ENCODE data around the gene AK6. TPM values are rescaled to one million over a fixed set of nuclear protein-coding genes. Genes with fewer than 3 reads are reported as not detected.
"Not testable (repeated sequence)": the region's sequence is repeated elsewhere in the genome, so short reads cannot be mapped to it uniquely, and the experiment has no call there.

Gene AK6
- total RNA-seq, 2 experiments from 2014 or later: 30.9 to 31.2 TPM

GRCh38 chr5:69333668-69334315 lies 35.5 kb downstream of the AK6 start:
- not testable (repeated sequence) for DNase-seq; H3K27ac Mint-ChIP-seq; H3K27me3 Mint-ChIP-seq; H3K36me3 Mint-ChIP-seq (ENCODE audit: low read depth); H3K9me3 Mint-ChIP-seq; H3K4me3 Mint-ChIP-seq
- ChIA-PET POLR2A (interaction anchor here (1.6 to 2.0 kb wide), 3 partner anchors 14 to 240 kb away, joined by 3 to 11 read pairs (median 4); partner anchors contain the start of genes CCNB1 and SLC30A5), CTCF (interaction anchor here (0.6 to 4.0 kb wide), 27 partner anchors 9 to 308 kb away, joined by 3 to 32 read pairs (median 4); partner anchors contain the start of genes AK6, CDK7, CENPH and RAD17)
- H3K4me1 Mint-ChIP-seq: peaks cover 21% of the 10 kb centered on the region

DNA sequence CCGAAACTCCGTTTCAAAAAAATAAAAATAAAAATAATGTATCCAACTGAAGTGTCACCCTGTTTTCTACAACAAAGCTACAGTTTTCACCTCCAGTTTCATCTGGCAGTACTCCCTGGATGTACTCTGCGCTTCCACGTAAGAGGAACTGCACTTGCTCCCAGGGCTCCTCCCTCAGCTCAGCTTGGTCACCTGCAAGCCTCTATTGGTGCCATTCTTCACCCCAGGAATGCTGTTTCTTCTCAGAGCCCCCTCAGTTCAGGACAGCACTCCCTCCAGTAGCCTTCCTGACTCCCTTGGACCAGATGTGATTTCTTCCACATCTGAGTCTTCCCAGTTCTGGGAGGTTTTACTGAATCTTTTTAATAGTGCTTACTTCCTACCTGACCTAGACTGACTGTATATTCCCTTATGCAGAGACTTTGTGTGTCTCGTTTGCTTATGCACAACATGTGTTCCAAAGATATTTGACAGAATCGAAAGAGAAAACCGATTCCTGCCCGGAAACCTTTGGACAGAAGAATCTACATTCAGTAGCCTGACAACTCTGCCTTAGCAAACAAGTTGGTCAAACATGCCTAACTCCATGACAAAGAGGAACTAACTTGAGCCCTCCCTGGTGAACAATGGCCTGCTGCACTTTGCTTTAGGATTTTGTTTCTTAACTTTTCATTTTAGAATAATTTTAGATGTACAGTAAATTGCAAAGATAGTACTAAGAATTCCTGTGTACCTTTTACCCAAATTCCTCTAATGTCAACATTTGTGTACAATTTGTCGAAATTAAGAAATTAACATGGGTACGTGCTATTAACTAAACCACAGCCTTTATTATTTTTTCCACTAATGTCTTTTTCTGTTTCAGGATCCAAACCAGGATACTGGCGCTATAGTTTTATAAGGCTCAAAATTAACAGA lies 37.5 kb downstream of the AK6 start:
- no peaks in the 10 kb centered on the region for H3K9me3 Mint-ChIP-seq
- H3K27me3 Mint-ChIP-seq: no peaks in the 10 kb centered on the region
- no peak for DNase-seq
- POLR2A ChIA-PET: interaction anchor here (1.0 to 1.7 kb wide), 6 partner anchors 16 to 165 kb away, joined by 3 to 9 read pairs (median 4); partner anchors contain the start of genes AK6, CCNB1, CDK7 and CENPH
- peak overlapping the region; percentile 96 for H3K27ac Mint-ChIP-seq
- CTCF ChIA-PET: interaction anchor here (0.6 to 1.3 kb wide), 5 partner anchors 118 to 238 kb away, joined by 3 to 17 read pairs (median 3); partner anchors contain the start of gene SLC30A5
- peaks cover 21% of the 10 kb centered on the region for H3K4me1 Mint-ChIP-seq
- H3K4me3 Mint-ChIP-seq: peak overlapping the region; percentile 87
- peaks cover 3% of the 10 kb centered on the region for H3K36me3 Mint-ChIP-seq (ENCODE audit: low read depth)

- Mint-ChIP-seq H3K27me3 (no peaks in the 10 kb centered on the region), H3K9me3 (no peaks in the 10 kb centered on the region), H3K4me1 (peaks cover 21% of the 10 kb centered on the region), H3K36me3 (ENCODE audit: low read depth) (peaks cover 3% of the 10 kb centered on the region), H3K27ac (no peak overlapping the region), H3K4me3 (no peak overlapping the region)
- ChIA-PET CTCF (no interaction called here), POLR2A (no interaction called here)
- DNase-seq: no peak
Measured at GRCh38 chr5:69329905-69330489, 39.3 kb downstream of the AK6 start.

DNA sequence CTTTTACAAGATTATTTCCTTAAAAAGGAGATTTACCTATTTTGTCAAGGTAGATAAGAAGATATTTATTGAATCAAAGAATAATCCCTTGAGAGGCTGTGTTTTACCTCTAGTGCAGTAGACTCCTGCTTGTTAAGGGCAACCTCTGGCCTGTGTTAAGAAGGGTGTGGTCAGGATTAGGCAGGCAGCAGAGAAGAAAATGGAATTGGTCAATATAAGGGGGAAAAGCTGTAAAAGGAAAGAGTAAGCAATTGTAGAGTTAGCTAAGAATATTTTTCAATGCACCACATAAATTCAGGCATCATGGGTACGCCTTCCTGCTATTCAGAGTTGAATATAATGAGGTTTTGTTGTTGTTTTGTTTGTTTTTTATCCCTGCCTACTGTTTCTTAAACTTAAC lies 43.0 kb downstream of the AK6 start:
- no peak overlapping the region for H3K27ac Mint-ChIP-seq
- POLR2A ChIA-PET: no interaction called here
- H3K4me3 Mint-ChIP-seq: no peak overlapping the region
- H3K9me3 Mint-ChIP-seq: no peaks in the 10 kb centered on the region
- CTCF ChIA-PET: no interaction called here
- no peaks in the 10 kb centered on the region for H3K27me3 Mint-ChIP-seq
- DNase-seq: no peak
- H3K4me1 Mint-ChIP-seq: peaks cover 2% of the 10 kb centered on the region
- H3K36me3 Mint-ChIP-seq (ENCODE audit: low read depth): no peaks in the 10 kb centered on the region

DNA sequence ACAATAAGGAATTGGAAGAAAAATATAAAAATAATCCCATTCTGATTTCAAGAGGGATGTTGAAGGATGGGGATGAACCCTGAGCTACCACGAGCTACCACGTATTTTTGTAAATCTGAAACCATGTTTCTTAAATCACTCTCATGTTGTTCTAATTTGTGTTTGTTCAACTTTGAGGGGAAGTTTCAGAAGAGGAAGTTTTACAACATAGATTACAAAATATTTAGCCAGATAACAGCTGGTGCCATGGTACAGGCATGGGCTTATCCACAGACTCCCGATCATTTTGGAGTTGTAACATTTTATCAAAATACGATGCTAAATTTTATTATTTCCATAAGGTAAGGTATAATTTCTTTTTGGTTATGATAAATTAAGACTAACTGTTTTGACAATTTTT lies 51.9 kb downstream of the AK6 start:
- CTCF ChIA-PET: interaction anchor here (0.6 to 1.6 kb wide), 2 partner anchors 17 to 51 kb away, joined by 3 read pairs; no protein-coding TSS in a partner anchor
- Mint-ChIP-seq H3K36me3 (ENCODE audit: low read depth) (peaks cover 21% of the 10 kb centered on the region), H3K27me3 (no peaks in the 10 kb centered on the region)

GRCh38 chr5:69315972-69316371 lies 53.3 kb downstream of the AK6 start:
- H3K4me1 Mint-ChIP-seq: no peaks in the 10 kb centered on the region
- H3K36me3 Mint-ChIP-seq (ENCODE audit: low read depth): peaks cover 27% of the 10 kb centered on the region
- no peak overlapping the region for H3K4me3 Mint-ChIP-seq
- ChIA-PET CTCF (interaction anchor here (1.2 kb wide), 1 partner anchor 18 kb away, joined by 3 read pairs; no protein-coding TSS in a partner anchor), POLR2A (no interaction called here)
- H3K9me3 Mint-ChIP-seq: peaks cover 1% of the 10 kb centered on the region
- H3K27me3 Mint-ChIP-seq: no peaks in the 10 kb centered on the region
- no peak overlapping the region for H3K27ac Mint-ChIP-seq
- no peak for DNase-seq

More for the DNA sequence above, 51.9 kb downstream of the AK6 start:
- H3K27ac Mint-ChIP-seq: no peak overlapping the region
- POLR2A ChIA-PET: no interaction called here
- no peaks in the 10 kb centered on the region for H3K9me3 Mint-ChIP-seq
- no peak for DNase-seq
- no peaks in the 10 kb centered on the region for H3K4me1 Mint-ChIP-seq
- no peak overlapping the region for H3K4me3 Mint-ChIP-seq

- Mint-ChIP-seq H3K36me3 (ENCODE audit: low read depth) (peaks cover 42% of the 10 kb centered on the region), H3K27me3 (no peaks in the 10 kb centered on the region), H3K4me1 (no peaks in the 10 kb centered on the region), H3K9me3 (peaks cover 20% of the 10 kb centered on the region), H3K27ac (no peak overlapping the region), H3K4me3 (no peak overlapping the region)
- POLR2A ChIA-PET: no interaction called here
- DNase-seq: no peak
- CTCF ChIA-PET: interaction anchor here (1.4 kb wide), 1 partner anchor 21 kb away, joined by 4 read pairs; no protein-coding TSS in a partner anchor
Measured at GRCh38 chr5:69313428-69313827, 55.9 kb downstream of the AK6 start.

GRCh38 chr5:69312459-69313160 lies 56.7 kb downstream of the AK6 start:
- peaks cover 21% of the 10 kb centered on the region for H3K9me3 Mint-ChIP-seq
- H3K27ac Mint-ChIP-seq: no peak overlapping the region
- POLR2A ChIA-PET: no interaction called here
- no peak overlapping the region for H3K4me3 Mint-ChIP-seq
- H3K36me3 Mint-ChIP-seq (ENCODE audit: low read depth): peaks cover 50% of the 10 kb centered on the region
- H3K27me3 Mint-ChIP-seq: no peaks in the 10 kb centered on the region
- DNase-seq: no peak
- CTCF ChIA-PET: interaction anchor here (1.4 kb wide), 1 partner anchor 22 kb away, joined by 4 read pairs; no protein-coding TSS in a partner anchor
- no peaks in the 10 kb centered on the region for H3K4me1 Mint-ChIP-seq

GRCh38 chr5:69309380-69309779 lies 59.9 kb downstream of the AK6 start:
- no peaks in the 10 kb centered on the region for H3K4me1 Mint-ChIP-seq
- ChIA-PET CTCF (no interaction called here), POLR2A (no interaction called here)
- H3K27me3 Mint-ChIP-seq: no peaks in the 10 kb centered on the region
- DNase-seq: no peak
- H3K27ac Mint-ChIP-seq: no peak overlapping the region
- peaks cover 67% of the 10 kb centered on the region for H3K36me3 Mint-ChIP-seq (ENCODE audit: low read depth)
- H3K9me3 Mint-ChIP-seq: peaks cover 24% of the 10 kb centered on the region
- H3K4me3 Mint-ChIP-seq: no peak overlapping the region

GRCh38 chr5:69308046-69308553 lies 61.2 kb downstream of the AK6 start:
- no peak overlapping the region for H3K27ac Mint-ChIP-seq
- no peaks in the 10 kb centered on the region for H3K4me1 Mint-ChIP-seq
- no peaks in the 10 kb centered on the region for H3K27me3 Mint-ChIP-seq
- ChIA-PET POLR2A (no interaction called here), CTCF (no interaction called here)
- peaks cover 24% of the 10 kb centered on the region for H3K9me3 Mint-ChIP-seq
- no peak overlapping the region for H3K4me3 Mint-ChIP-seq
- H3K36me3 Mint-ChIP-seq (ENCODE audit: low read depth): peaks cover 62% of the 10 kb centered on the region
- DNase-seq: no peak

DNA sequence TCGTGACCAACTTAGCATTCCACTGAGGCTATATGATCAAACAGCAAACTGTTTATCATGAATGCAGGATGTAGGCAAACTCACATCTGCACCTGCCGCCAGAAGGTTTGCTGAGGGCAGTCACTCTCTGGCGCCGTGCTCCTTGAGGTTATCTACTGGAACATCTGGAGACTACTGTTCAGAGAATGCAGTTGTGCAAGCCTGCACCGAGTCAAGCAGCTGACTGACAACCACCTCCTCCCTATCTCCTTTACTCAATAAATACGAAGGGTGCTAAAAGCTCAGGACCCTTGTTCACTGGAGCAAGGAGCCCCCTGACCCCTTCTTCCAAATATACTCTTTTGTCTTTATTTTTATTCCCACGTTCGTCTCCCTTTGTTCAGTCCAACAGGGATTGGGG lies 63.8 kb downstream of the AK6 start:
- no peak overlapping the region for H3K4me3 Mint-ChIP-seq
- ChIA-PET POLR2A (no interaction called here), CTCF (no interaction called here)
- H3K9me3 Mint-ChIP-seq: peaks cover 22% of the 10 kb centered on the region
- no peak for DNase-seq
- peaks cover 49% of the 10 kb centered on the region for H3K36me3 Mint-ChIP-seq (ENCODE audit: low read depth)
- no peaks in the 10 kb centered on the region for H3K27me3 Mint-ChIP-seq
- H3K4me1 Mint-ChIP-seq: no peaks in the 10 kb centered on the region
- H3K27ac Mint-ChIP-seq: no peak overlapping the region

All from activated CD4-positive, alpha-beta memory T cell treated with anti-CD3 and anti-CD28 coated beads, Interleukin-2, amount 10 ng/mL, durations not matched to agents 7 days and 5 days (primary cell).